ENCODE results near the gene PIM1.

The PIM1 gene

DNA sequence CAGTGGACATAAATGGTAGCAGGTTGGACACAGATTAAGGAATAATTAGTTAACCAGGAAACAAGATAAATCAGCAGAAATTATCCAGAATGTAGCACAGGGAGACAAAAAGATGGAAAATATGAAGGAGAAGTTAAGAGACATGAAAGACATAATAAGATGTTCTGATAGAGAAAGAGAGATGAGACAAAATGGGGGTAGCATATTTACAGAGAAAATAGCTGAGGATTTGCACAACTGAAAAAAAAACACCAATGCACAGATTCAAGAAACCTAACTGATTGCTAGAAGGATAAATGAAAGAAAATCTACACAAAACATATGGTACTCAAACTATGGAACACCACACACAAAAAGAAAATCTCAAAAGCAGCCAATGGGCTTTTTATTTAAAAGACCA, 53.0 kb downstream of the PIM1 start:
- DNase-seq (ENCODE audit: low spot score) = no peak
